HFFc6 (cell line): ENCODE data around the gene SNAP23. TPM values are rescaled to one million over a fixed set of nuclear protein-coding genes. Genes with fewer than 3 reads are reported as not detected.
A peak's percentile ranks its signal among the peaks of the same experiment; 100 is the strongest.

Experiments
- DNase-seq: peaks from one replicate; pipeline ENCODE4 v3.0.0-alpha.2; 2018
- H3K27ac Mint-ChIP-seq: 2 replicates; pipeline ENCODE4 v1.8.0; 2020; ENCODE audit warnings: mild to moderate bottlenecking, mixed read lengths
- H3K27me3 Mint-ChIP-seq: 2 replicates; pipeline ENCODE4 v1.8.0; 2021; ENCODE audit warnings: mild to moderate bottlenecking, moderate library complexity, mixed read lengths; ENCODE audit not compliant: insufficient read depth
- H3K36me3 Mint-ChIP-seq: 2 replicates; pipeline ENCODE4 v1.8.0; 2021; ENCODE audit warnings: low read depth, mixed read lengths
- H3K4me1 Mint-ChIP-seq: 2 replicates; pipeline ENCODE4 v1.8.0; 2020; ENCODE audit warnings: low read depth, mixed read lengths
- H3K4me3 Mint-ChIP-seq: 2 replicates; pipeline ENCODE4 v1.8.0; 2020; ENCODE audit warnings: mild to moderate bottlenecking, moderate library complexity, mixed read lengths
- H3K9me3 Mint-ChIP-seq: 2 replicates; pipeline ENCODE4 v1.8.0; 2020; ENCODE audit warnings: mild to moderate bottlenecking, mixed read lengths
- CTCF ChIP-seq: fragments of 200-600 bp; sonication (generic); IDR thresholded peaks from 2 replicates; pipeline ENCODE4 v1.5.0; 2021; ENCODE audit warnings: antibody characterized with exemption, mild to moderate bottlenecking
- total RNA-seq, 6 experiments: library from RNA; stranded (reverse); fragmentation: NEBNext Ultra II Directional; extraction: Animal tissue kit (Norgen Biotek cat#: 25700); gene quantifications; 2 replicates in 1 of 6; 3 replicates in 5 of 6; pipeline ENCODE4 v1.2.3, GENCODE V29; 2021

Gene SNAP23
- total RNA-seq, 6 experiments from 2014 or later: 48.1 to 65.7 (median 55.8) TPM

- no peak for TF ChIP-seq CTCF
- Mint-ChIP-seq H3K4me1 (peaks cover 41% of the 10 kb centered on the region), H3K27me3 (peaks cover 4% of the 10 kb centered on the region; the same call in 1 of the 2 replicates), H3K9me3 (no peaks in the 10 kb centered on the region), H3K36me3 (no peaks in the 10 kb centered on the region), H3K4me3 (peak overlapping the region; percentile 94), H3K27ac (peak overlapping the region; percentile 100)
- no peak for DNase-seq
Observed at GRCh38 chr15:42490291-42490670, 5.2 kb upstream of the SNAP23 start.

- H3K4me3 Mint-ChIP-seq: peak within 1 kb of the TSS; percentile 94
- no peaks in the 10 kb centered on the region for H3K9me3 Mint-ChIP-seq
- peaks cover 44% of the 10 kb centered on the region for H3K4me1 Mint-ChIP-seq
- peak; percentile 92 for DNase-seq
- peak within 1 kb of the TSS; percentile 100 for H3K27ac Mint-ChIP-seq
- peaks cover 5% of the 10 kb centered on the region; the same call in 1 of the 2 replicates for H3K27me3 Mint-ChIP-seq
- TF ChIP-seq CTCF: peak; percentile 39
- peaks cover 3% of the 10 kb centered on the region for H3K36me3 Mint-ChIP-seq
Observed at GRCh38 chr15:42490671-42491538, 4.5 kb upstream of the SNAP23 start, which contains the start of gene ZNF106. ZNF106 (minus strand) TSS chr15:42491141; CDS start chr15:42472289, 18,852 bp downstream.

GRCh38 chr15:42491539-42492225 lies 3.8 kb upstream of the SNAP23 start:
- Mint-ChIP-seq H3K4me3 (peak overlapping the region; percentile 94), H3K27ac (peak overlapping the region; percentile 100), H3K9me3 (no peaks in the 10 kb centered on the region), H3K4me1 (peaks cover 52% of the 10 kb centered on the region), H3K36me3 (peaks cover 8% of the 10 kb centered on the region), H3K27me3 (peaks cover 5% of the 10 kb centered on the region; the same call in 1 of the 2 replicates)
- DNase-seq: peak; percentile 74
- TF ChIP-seq CTCF: no peak

- H3K27ac Mint-ChIP-seq: peak overlapping the region; percentile 94
- H3K4me1 Mint-ChIP-seq: peaks cover 52% of the 10 kb centered on the region
- peaks cover 5% of the 10 kb centered on the region; the same call in 1 of the 2 replicates for H3K27me3 Mint-ChIP-seq
- no peak overlapping the region for H3K4me3 Mint-ChIP-seq
- DNase-seq: no peak
- peaks cover 8% of the 10 kb centered on the region for H3K36me3 Mint-ChIP-seq
- H3K9me3 Mint-ChIP-seq: no peaks in the 10 kb centered on the region
- TF ChIP-seq CTCF: no peak
Observed at GRCh38 chr15:42493679-42494078, 1.8 kb upstream of the SNAP23 start.

- Mint-ChIP-seq H3K9me3 (no peaks in the 10 kb centered on the region), H3K27ac (peak overlapping the region; percentile 94), H3K27me3 (peaks cover 5% of the 10 kb centered on the region; the same call in 1 of the 2 replicates), H3K36me3 (peaks cover 8% of the 10 kb centered on the region), H3K4me3 (peak overlapping the region; percentile 98), H3K4me1 (peaks cover 64% of the 10 kb centered on the region)
- TF ChIP-seq CTCF: no peak
- DNase-seq: peak; percentile 71
Observed at GRCh38 chr15:42494998-42495360, 455 bp upstream of the SNAP23 start.
